Neutrophil (primary cell): ENCODE results near the gene PLEKHM3.

Source experiments
- H3K27ac ChIP-seq: fragments of 200-600 bp; sonication (generic); 2 replicates; pipeline ENCODE4 v1.5.1; 2016; ENCODE audit warnings: mild to moderate bottlenecking, moderate library complexity
- H3K27me3 ChIP-seq: fragments of 200-600 bp; sonication (generic); 2 replicates; pipeline ENCODE4 v1.6.0; 2016; ENCODE audit warnings: mild to moderate bottlenecking
- H3K36me3 ChIP-seq: fragments of 200-600 bp; sonication (generic); 2 replicates; pipeline ENCODE4 v1.5.1; 2017
- H3K4me1 ChIP-seq, 2 experiments: fragments of 200-600 bp in 1 of 2; sonication (generic) in 1 of 2; 1 replicate in 1 of 2; 2 replicates in 1 of 2; pipeline versions ENCODE4 v1.5.1 to v1.6.1; 2013 to 2016; ENCODE audit warnings: low read depth in 1 of 2, low read length in 1 of 2, mild to moderate bottlenecking in 1 of 2, moderate library complexity in 1 of 2; ENCODE audit not compliant: control insufficient read depth in 1 of 2, insufficient read depth in 1 of 2
- H3K4me3 ChIP-seq, 2 experiments: fragments of 200-600 bp in 1 of 2; sonication (generic) in 1 of 2; 1 replicate in 1 of 2; 2 replicates in 1 of 2; pipeline ENCODE4 v1.5.1; 2013 to 2016; ENCODE audit warnings: low read depth in 1 of 2, low read length in 1 of 2, mild to moderate bottlenecking in 1 of 2, moderate library complexity in 1 of 2
- H3K9me3 ChIP-seq: fragments of 200-600 bp; sonication (generic); 2 replicates; pipeline ENCODE4 v1.5.1; 2016
- TF ChIP-seq, protein P1 (sequence below): fragments of 200-600 bp; sonication (generic); IDR thresholded peaks from 2 replicates; pipeline ENCODE4 v1.5.1; 2016; ENCODE audit warnings: antibody characterized with exemption

PLEKHM3 gene

DNA sequence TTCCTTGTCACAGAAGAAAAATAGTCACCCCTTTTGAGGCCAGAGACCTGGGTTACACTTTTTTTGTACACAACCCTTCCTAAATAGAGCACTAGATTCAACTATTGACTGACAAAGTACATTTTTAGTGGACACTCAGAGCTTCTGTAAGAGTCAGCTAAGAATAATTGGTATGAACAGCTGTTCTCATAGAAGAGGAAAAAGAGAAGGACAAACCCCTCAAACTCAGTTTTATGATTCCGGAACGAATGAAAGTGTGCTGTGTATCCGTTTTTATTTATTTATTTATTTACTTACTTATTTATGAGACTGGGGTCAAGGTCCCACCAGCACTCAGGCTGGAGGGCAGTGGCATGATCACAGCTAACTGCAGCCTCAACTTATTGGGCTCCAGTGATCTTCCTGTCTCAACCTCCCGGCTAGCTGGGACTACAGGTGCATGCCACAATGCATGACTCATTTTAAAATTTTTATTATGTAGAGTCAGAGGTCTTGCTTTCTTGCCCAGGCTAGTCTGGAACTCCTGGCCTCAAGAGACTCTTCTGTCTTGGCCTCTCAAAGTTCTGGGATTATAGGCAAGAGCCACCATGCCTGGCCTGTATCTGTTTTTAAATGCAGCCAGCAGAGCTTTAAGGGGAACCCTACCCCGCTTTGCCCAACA, 219.6 kb downstream of the PLEKHM3 start:
- Histone ChIP-seq H3K9me3 (no peaks in the 10 kb centered on the region), H3K4me1 (peaks cover 27 to 33% of the 10 kb centered on the region in 2 experiments), H3K4me3 (no peak overlapping the region), H3K36me3 (no peaks in the 10 kb centered on the region), H3K27me3 (no peaks in the 10 kb centered on the region), H3K27ac (no peak overlapping the region)
- TF ChIP-seq, protein P1, sequence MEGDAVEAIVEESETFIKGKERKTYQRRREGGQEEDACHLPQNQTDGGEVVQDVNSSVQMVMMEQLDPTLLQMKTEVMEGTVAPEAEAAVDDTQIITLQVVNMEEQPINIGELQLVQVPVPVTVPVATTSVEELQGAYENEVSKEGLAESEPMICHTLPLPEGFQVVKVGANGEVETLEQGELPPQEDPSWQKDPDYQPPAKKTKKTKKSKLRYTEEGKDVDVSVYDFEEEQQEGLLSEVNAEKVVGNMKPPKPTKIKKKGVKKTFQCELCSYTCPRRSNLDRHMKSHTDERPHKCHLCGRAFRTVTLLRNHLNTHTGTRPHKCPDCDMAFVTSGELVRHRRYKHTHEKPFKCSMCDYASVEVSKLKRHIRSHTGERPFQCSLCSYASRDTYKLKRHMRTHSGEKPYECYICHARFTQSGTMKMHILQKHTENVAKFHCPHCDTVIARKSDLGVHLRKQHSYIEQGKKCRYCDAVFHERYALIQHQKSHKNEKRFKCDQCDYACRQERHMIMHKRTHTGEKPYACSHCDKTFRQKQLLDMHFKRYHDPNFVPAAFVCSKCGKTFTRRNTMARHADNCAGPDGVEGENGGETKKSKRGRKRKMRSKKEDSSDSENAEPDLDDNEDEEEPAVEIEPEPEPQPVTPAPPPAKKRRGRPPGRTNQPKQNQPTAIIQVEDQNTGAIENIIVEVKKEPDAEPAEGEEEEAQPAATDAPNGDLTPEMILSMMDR: no peak

DNA sequence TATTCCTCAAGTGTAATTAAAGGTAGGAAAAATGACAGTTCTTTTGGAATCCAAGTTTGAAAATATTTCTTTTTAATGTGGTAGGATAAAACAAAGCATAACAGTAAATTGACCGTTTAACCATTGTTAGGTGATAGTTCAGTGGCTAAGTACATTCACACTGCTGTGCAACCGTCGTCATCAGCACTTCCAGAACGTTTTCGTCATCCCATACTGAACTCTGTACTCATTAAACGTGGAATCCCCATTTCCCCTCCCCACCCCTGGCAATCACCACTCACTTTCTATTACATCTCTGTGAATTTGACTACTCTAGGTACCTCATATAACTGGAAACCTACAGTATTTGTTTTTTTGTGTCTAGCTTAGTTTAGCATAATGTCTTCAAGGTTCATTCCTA, 222.7 kb downstream of the PLEKHM3 start:
- H3K27me3 ChIP-seq: no peaks in the 10 kb centered on the region
- no peaks in the 10 kb centered on the region for H3K36me3 ChIP-seq
- H3K4me1 ChIP-seq: peaks cover 9 to 14% of the 10 kb centered on the region in 2 experiments

DNA sequence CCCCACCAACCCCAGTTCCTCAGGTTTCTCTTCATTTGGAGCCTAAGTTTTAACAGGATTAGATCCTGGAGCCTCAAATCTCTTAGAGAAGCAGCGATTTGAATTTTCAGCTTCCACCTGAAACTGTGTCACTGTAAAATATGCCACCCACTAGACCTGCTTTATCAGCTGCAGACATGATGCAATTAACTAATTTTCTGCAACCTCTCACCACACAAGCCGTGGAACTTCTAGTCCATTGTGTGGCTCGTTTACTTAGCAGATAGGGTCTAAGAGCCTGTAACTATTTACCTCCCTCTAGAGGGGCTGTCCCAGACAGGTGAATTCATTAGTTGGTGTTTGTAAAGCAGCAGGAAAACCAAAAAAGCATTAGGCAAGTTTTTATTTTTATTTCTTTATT, 224.1 kb downstream of the PLEKHM3 start:
- H3K36me3 ChIP-seq: no peaks in the 10 kb centered on the region
- no peak overlapping the region for H3K4me3 ChIP-seq
- peaks cover 9 to 12% of the 10 kb centered on the region in 2 experiments for H3K4me1 ChIP-seq
- no peak overlapping the region for H3K27ac ChIP-seq
- H3K9me3 ChIP-seq: no peaks in the 10 kb centered on the region
- TF ChIP-seq, protein P1: no peak
- no peaks in the 10 kb centered on the region for H3K27me3 ChIP-seq

More for the DNA sequence above, 222.7 kb downstream of the PLEKHM3 start:
- Histone ChIP-seq H3K27ac (no peak overlapping the region), H3K9me3 (no peaks in the 10 kb centered on the region), H3K4me3 (no peak overlapping the region)
- TF ChIP-seq, protein P1: no peak

GRCh38 chr2:207796585-207797350, 228.6 kb downstream of the PLEKHM3 start:
- TF ChIP-seq, protein P1: no peak
- Histone ChIP-seq H3K36me3 (no peaks in the 10 kb centered on the region), H3K27me3 (no peaks in the 10 kb centered on the region), H3K9me3 (no peaks in the 10 kb centered on the region), H3K27ac (no peak overlapping the region), H3K4me1 (peaks cover 17 to 23% of the 10 kb centered on the region in 2 experiments), H3K4me3 (no peak overlapping the region)

GRCh38 chr2:207792244-207792785, 233.0 kb downstream of the PLEKHM3 start:
- no peaks in the 10 kb centered on the region for H3K27me3 ChIP-seq
- no peaks in the 10 kb centered on the region for H3K9me3 ChIP-seq
- TF ChIP-seq, protein P1: no peak
- no peaks in the 10 kb centered on the region for H3K36me3 ChIP-seq
- H3K4me3 ChIP-seq: no peak overlapping the region
- no peak overlapping the region for H3K27ac ChIP-seq
- H3K4me1 ChIP-seq: peaks cover 9 to 15% of the 10 kb centered on the region in 2 experiments
